ENCODE data around the gene CNNM4.

CNNM4 gene

GRCh38 chr2:96839293-96839874, 78.7 kb downstream of the CNNM4 start:
- DNase-seq (ENCODE audit: extremely low read depth, low read depth): no peak

GRCh38 chr2:96839875-96840850, 79.5 kb downstream of the CNNM4 start:
- DNase-seq (ENCODE audit: extremely low read depth, low read depth): no peak
- TF ChIP-seq CTCF (IDR thresholded peaks at IDR 0.05; ENCODE audit: low read depth, low read length): no peak

More at GRCh38 chr2:96839293-96839874, 78.7 kb downstream of the CNNM4 start:
- TF ChIP-seq CTCF (IDR thresholded peaks at IDR 0.05; ENCODE audit: low read depth, low read length): no peak

GRCh38 chr2:96841701-96842495, 81.2 kb downstream of the CNNM4 start:
- no peak for TF ChIP-seq CTCF (IDR thresholded peaks at IDR 0.05; ENCODE audit: low read depth, low read length)
- no peak for DNase-seq (ENCODE audit: extremely low read depth, low read depth)

- no peak for DNase-seq (ENCODE audit: extremely low read depth, low read depth)
- TF ChIP-seq CTCF (IDR thresholded peaks at IDR 0.05; ENCODE audit: low read depth, low read length): no peak
Observed at GRCh38 chr2:96842600-96842999, 81.9 kb downstream of the CNNM4 start.

DNA sequence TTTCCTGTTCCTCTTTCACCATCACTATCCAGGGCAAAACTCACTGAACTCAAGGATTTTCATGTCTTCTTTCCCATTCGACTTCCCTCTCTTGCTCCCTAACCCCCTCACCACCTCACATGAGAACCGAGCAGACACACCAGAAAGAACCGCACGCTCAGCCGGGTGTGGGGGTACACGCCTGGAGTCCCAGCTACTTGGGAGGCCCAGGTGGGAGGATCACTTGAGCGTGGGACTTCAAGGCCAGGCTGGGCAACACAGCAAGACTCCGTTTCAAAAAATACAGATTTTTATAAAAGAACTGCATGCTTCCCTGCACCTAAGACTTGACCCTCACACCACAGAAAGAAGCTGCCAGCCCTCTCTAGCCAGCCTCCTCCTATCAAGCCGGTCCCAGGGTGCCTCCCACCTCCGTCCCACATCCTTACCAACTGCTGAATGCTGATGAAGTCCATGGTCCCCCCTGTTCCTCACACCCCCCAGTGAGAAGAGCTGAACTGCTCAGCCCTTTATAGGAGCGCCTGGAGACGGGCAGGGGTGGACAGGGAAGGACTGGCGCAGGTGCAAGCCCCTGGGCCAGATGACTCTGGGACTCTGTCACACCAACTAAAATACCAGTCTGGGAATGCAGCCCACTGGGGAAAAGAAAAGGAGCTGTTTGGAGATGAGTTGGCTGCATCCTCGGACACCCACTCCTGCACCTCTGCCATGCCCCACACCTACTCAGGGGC, 83.0 kb downstream of the CNNM4 start, which contains the start of gene ANKRD23:
TSS of gene ANKRD23 (minus strand) at position 484 of the 731 bp plus-strand sequence. CDS start at position 455, 29 bp downstream.
- no peak for TF ChIP-seq CTCF (IDR thresholded peaks at IDR 0.05; ENCODE audit: low read depth, low read length)
- DNase-seq (ENCODE audit: extremely low read depth, low read depth): no peak

GRCh38 chr2:96844405-96844808, 83.7 kb downstream of the CNNM4 start:
- no peak for DNase-seq (ENCODE audit: extremely low read depth, low read depth)
- TF ChIP-seq CTCF (IDR thresholded peaks at IDR 0.05; ENCODE audit: low read depth, low read length): no peak

All from AG09319 (cell line).